ENCODE results near the gene SACS.

SACS gene

DNA sequence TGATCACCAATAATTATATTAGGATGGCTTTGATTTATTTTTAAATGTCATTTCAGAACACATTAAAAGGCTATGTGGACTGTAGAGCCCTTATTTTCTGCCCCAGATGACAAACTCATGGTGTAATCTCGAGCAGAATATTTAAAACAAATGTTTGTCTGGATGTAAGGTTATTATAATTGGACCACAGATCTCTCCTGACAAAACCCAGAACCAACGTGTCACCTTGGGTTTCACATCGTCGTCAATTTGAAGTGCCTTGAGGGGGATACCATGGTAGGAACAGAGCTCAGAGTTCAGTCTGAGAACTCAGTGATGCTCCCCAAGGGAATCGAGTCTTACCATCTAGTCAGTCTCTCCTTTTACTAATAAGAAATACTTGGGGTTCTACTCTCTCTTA lies 2.8 kb downstream of the SACS start:
- no peak for TF ChIP-seq ZFX (IDR thresholded peaks at IDR 0.05; ENCODE audit: borderline replicate concordance)
- TF ChIP-seq, protein P1, sequence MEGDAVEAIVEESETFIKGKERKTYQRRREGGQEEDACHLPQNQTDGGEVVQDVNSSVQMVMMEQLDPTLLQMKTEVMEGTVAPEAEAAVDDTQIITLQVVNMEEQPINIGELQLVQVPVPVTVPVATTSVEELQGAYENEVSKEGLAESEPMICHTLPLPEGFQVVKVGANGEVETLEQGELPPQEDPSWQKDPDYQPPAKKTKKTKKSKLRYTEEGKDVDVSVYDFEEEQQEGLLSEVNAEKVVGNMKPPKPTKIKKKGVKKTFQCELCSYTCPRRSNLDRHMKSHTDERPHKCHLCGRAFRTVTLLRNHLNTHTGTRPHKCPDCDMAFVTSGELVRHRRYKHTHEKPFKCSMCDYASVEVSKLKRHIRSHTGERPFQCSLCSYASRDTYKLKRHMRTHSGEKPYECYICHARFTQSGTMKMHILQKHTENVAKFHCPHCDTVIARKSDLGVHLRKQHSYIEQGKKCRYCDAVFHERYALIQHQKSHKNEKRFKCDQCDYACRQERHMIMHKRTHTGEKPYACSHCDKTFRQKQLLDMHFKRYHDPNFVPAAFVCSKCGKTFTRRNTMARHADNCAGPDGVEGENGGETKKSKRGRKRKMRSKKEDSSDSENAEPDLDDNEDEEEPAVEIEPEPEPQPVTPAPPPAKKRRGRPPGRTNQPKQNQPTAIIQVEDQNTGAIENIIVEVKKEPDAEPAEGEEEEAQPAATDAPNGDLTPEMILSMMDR (IDR thresholded peaks at IDR 0.05), result no peak
- H3K27ac ChIP-seq, result no peak overlapping the region

DNA sequence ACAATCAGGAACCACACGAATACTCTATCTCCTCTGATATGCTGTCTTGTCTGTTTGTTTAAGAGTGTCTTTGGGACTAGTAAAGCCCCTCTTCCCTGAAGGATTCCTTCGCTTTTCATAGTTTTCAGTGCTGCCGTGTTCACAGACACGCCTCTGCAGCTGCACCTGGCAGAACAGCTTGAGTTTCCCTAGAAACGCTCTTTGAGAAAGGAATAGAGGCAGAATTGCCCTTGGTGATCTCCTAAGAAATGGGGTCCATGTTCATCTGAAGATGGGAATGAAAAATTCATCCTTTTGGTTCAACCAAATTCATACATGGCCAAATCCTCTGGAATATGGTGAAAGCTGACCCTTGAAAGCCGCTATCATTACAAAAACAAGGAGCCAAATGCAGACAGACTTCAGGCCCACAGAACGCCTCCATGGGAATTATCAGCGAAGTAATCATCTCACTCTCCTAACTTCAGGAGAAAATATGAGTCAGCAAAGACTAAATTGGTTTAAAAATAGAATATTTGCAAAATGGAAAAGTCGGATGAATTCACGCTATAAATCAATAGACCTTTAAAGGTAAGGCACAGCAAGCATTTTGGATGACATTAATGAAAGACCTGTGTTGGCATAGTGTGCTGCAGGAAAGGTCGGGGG lies 5.5 kb downstream of the SACS start:
- H3K27ac ChIP-seq, result no peak overlapping the region
- TF ChIP-seq, protein P1 (IDR thresholded peaks at IDR 0.05), result no peak
- no peak for TF ChIP-seq ZFX (IDR thresholded peaks at IDR 0.05; ENCODE audit: borderline replicate concordance)

DNA sequence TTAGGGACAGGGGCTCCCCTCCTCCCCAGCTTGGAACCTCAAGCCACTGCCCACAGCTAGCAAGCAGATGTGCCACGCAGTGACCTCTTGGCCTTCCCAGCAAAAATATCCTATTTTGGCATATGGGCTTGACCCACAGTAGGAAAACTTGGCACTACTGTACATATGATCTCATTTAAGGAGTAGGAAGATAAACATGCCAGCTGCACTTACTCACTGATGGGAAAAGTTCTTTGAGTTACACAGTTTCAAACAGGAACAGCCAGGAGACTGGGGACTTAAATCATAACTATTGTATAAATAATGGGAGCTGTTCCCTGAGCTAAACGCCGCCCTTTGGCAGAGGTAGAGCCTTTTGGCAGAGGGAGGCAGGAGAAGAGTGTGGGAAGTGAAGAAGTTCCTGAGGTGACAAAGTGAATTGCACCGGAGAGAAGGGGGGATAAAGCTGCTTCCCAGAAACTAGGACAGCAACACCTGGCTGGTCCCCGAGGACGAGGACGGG lies 6.1 kb downstream of the SACS start:
- TF ChIP-seq, protein P1 (IDR thresholded peaks at IDR 0.05), result no peak
- no peak for TF ChIP-seq ZFX (IDR thresholded peaks at IDR 0.05; ENCODE audit: borderline replicate concordance)
- no peak overlapping the region for H3K27ac ChIP-seq

DNA sequence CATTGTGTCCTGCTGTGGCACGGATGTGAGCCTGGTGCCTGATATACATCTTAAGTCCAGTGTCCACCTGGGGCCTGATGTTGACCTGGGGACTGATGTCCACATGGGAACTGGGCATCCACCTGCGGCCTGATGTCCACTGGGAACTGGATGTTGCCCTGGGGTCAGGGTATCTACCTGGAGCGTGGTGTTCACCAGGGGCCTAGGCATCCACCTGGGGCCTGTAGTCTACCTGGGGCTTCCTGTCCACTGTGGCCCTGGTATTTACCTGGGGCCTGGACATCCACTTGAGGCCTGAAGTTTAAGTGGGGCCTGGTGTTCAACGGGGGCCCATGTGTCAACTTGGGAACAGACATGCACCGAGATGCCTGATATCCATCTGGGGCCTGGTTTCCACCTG lies 11.9 kb downstream of the SACS start:
- TF ChIP-seq ZFX (IDR thresholded peaks at IDR 0.05; ENCODE audit: borderline replicate concordance), result no peak
- TF ChIP-seq, protein P1 (IDR thresholded peaks at IDR 0.05), result no peak
- no peak overlapping the region for H3K27ac ChIP-seq

GRCh38 chr13:23418776-23419683 lies 14.5 kb downstream of the SACS start:
- TF ChIP-seq ZFX (IDR thresholded peaks at IDR 0.05; ENCODE audit: borderline replicate concordance), result no peak
- TF ChIP-seq, protein P1 (IDR thresholded peaks at IDR 0.05), result no peak
- no peak overlapping the region for H3K27ac ChIP-seq

- H3K27ac ChIP-seq, result no peak overlapping the region
- TF ChIP-seq, protein P1 (IDR thresholded peaks at IDR 0.05), result no peak
- no peak for TF ChIP-seq ZFX (IDR thresholded peaks at IDR 0.05; ENCODE audit: borderline replicate concordance)
Measured at GRCh38 chr13:23414682-23415081, 18.8 kb downstream of the SACS start.

- no peak for TF ChIP-seq ZFX (IDR thresholded peaks at IDR 0.05; ENCODE audit: borderline replicate concordance)
- TF ChIP-seq, protein P1 (IDR thresholded peaks at IDR 0.05), result no peak
- H3K27ac ChIP-seq, result no peak overlapping the region
Measured at GRCh38 chr13:23411706-23412105, 21.8 kb downstream of the SACS start.

All from 22Rv1 (cell line).